ENCODE results near the gene STAG3.
A peak's percentile ranks its signal among the peaks of the same experiment; 100 is the strongest.
"Not testable (repeated sequence)": the region's sequence is repeated elsewhere in the genome, so short reads cannot be mapped to it uniquely, and the experiment has no call there.

Gene STAG3

DNA sequence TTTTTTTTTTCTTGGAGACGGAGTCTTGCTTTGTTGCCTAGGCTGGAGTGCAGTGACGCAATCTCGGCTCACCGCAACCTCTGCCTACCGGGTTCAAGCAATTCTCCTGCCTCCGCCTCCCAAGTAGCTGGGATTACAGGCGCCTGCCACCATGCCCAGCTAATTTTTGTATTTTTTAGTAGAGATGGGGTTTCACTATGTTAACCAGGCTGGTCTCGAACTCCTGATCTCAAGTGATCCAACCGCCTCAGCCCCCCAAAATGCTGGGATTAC, 69.1 kb downstream of the STAG3 start:
- H3K27me3 ChIP-seq (ENCODE audit: low read depth); DNase-seq (ENCODE audit: low spot score in 2 of 2); in situ Hi-C loops (cut with MboI; ENCODE audit: low sequenced_read_pairs); H3K4me1 ChIP-seq; H3K9me3 ChIP-seq; H3K36me3 ChIP-seq (replicated peaks); H3K4me3 ChIP-seq: not testable (repeated sequence)

DNA sequence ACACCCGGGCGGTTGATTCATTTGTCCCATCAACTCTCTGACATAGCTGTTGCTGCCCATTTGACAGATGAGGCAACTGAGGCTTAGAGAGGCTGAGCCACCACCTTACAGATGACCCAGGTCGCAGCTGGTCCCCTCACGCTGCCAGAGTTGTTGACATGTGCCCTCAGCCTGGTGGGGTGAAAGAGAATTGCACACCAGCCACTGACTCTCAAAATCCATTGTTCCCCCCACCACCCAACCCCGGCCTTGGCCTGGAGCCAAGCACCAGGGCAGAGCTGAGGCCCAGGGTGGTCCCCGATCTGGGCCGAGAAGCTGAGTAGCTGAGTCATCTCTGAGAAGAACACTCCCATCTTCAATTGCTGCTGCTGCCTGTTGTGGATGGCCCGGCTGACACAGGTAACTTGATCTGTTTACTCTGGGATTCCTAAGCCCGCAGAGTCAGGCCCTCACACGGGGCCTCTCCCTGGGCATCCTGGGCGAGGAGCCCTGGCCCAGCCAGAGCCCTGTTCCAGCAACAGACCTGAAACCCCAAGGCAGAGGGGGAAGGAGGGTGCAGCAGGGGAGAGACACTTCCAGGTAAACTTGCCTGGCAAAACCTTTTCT, 69.5 kb downstream of the STAG3 start:
- DNase-seq (ENCODE audit: low spot score in 2 of 2), result peak; percentile 39 to 70
- no peaks in the 10 kb centered on the region for H3K27me3 ChIP-seq (ENCODE audit: low read depth)
- H3K36me3 ChIP-seq (replicated peaks), result no peaks in the 10 kb centered on the region
- H3K9me3 ChIP-seq, result no peaks in the 10 kb centered on the region
- peaks cover 7% of the 10 kb centered on the region for H3K4me1 ChIP-seq
- no peak overlapping the region for H3K4me3 ChIP-seq
- in situ Hi-C loops (cut with MboI; ENCODE audit: low sequenced_read_pairs), result no loop called here

GRCh38 chr7:100248483-100248882, 70.8 kb downstream of the STAG3 start:
- in situ Hi-C loops (cut with MboI; ENCODE audit: low sequenced_read_pairs), result no loop called here
- peaks cover 7% of the 10 kb centered on the region for H3K4me1 ChIP-seq
- H3K9me3 ChIP-seq, result no peaks in the 10 kb centered on the region
- no peak for DNase-seq (ENCODE audit: low spot score in 2 of 2)
- H3K27me3 ChIP-seq (ENCODE audit: low read depth), result no peaks in the 10 kb centered on the region
- no peak overlapping the region for H3K4me3 ChIP-seq
- H3K36me3 ChIP-seq (replicated peaks), result no peaks in the 10 kb centered on the region

GRCh38 chr7:100257017-100257416, 79.3 kb downstream of the STAG3 start:
- in situ Hi-C loops (cut with MboI; ENCODE audit: low sequenced_read_pairs), result no loop called here
- H3K36me3 ChIP-seq (replicated peaks), result no peaks in the 10 kb centered on the region

GRCh38 chr7:100259984-100260383, 82.3 kb downstream of the STAG3 start:
- not testable (repeated sequence) for H3K4me1 ChIP-seq

More at GRCh38 chr7:100257017-100257416, 79.3 kb downstream of the STAG3 start:
- H3K4me3 ChIP-seq, result no peak overlapping the region
- no peaks in the 10 kb centered on the region for H3K27me3 ChIP-seq (ENCODE audit: low read depth)
- no peaks in the 10 kb centered on the region for H3K4me1 ChIP-seq
- no peak for DNase-seq (ENCODE audit: low spot score in 2 of 2)
- H3K9me3 ChIP-seq, result no peaks in the 10 kb centered on the region

GRCh38 chr7:100262896-100263295, 85.2 kb downstream of the STAG3 start:
- H3K36me3 ChIP-seq (replicated peaks); H3K27me3 ChIP-seq (ENCODE audit: low read depth); in situ Hi-C loops (cut with MboI; ENCODE audit: low sequenced_read_pairs); H3K4me3 ChIP-seq; H3K4me1 ChIP-seq; DNase-seq (ENCODE audit: low spot score in 2 of 2); H3K9me3 ChIP-seq: not testable (repeated sequence)

More at GRCh38 chr7:100259984-100260383, 82.3 kb downstream of the STAG3 start:
- H3K36me3 ChIP-seq (replicated peaks); DNase-seq (ENCODE audit: low spot score in 2 of 2); H3K4me3 ChIP-seq; H3K27me3 ChIP-seq (ENCODE audit: low read depth); in situ Hi-C loops (cut with MboI; ENCODE audit: low sequenced_read_pairs); H3K9me3 ChIP-seq: not testable (repeated sequence)

Data from HAP-1 (cell line).